Cardiac fibroblast (primary cell): Measurements from ENCODE around the gene FBXL13.
"Not testable (repeated sequence)": the region's sequence is repeated elsewhere in the genome, so short reads cannot be mapped to it uniquely, and the experiment has no call there.

Source experiments
- DNase-seq, 2 donors: peaks; one replicate each; pipeline versions ENCODE4 v3.0.0 to v3.0.0-alpha.2; 2010; ENCODE audit warnings: low read depth in 2 of 2
- H3K4me3 ChIP-seq, 2 donors: replicated peaks in 1 of 2; 1 replicate in 1 of 2; 2 replicates in 1 of 2; pipeline ENCODE4 v1.5.1; 2011; ENCODE audit warnings: low read depth in 2 of 2, low read length in 2 of 2, mild to moderate bottlenecking in 2 of 2, moderate library complexity in 1 of 2

The FBXL13 gene

DNA sequence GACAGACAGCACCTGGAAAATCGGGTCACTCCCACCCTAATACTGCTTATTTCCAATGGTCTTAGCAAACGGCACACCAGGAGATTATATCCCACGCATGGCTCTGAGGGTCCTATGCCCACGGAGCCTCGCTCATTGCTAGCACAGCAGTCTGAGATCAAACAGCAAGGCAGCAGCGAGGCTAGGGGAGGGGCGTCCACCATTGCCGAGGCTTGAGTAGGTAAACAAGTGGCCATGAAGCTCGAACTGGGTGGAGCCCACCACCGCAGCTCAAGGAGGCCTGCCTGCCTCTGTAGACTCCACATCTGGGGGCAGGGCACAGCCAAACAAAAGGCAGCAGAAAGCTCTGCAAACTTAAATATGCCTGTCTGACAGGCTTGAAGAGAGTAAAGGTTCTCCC lies 293.7 kb downstream of the FBXL13 start:
- DNase-seq, H3K4me3 ChIP-seq: not testable (repeated sequence)

DNA sequence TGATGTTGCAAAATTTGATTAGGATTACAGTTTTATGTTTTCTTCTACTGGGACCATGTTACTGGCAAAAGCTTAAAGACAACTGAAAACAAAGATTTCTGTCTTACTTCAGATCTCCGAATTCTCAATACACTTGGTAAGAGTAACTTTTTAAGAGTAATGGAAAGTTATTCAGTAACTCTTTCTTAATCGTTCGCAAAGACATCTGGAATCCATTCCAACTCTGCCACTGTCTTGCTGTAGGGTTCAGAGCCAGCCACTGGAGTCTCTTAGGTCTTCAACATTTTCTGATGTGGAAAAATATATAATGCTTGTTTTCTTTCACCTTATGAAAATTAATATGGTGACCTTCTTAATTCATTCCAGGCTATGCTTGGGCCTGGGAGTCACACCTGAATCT lies 295.9 kb downstream of the FBXL13 start:
- H3K4me3 ChIP-seq, DNase-seq: not testable (repeated sequence)

DNA sequence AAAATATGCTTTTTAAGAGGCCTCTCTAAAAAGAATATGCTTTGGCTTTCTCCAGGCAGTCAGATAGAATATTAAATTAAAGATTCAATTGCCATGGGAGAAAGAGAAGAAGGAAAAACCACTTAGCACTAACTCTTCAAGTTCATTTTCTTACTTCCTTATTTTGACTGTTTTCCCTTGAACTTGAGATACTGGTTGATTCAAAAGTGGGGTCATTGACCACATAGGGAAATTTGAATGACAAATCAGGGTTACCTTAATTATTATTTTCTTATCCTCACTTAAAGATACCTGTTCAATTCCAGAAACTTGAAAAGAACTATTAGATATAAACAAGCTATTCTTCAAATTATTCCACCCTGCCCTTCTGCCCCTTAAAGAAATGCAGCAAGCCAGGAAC lies 298.4 kb downstream of the FBXL13 start:
- DNase-seq = not testable (repeated sequence)

DNA sequence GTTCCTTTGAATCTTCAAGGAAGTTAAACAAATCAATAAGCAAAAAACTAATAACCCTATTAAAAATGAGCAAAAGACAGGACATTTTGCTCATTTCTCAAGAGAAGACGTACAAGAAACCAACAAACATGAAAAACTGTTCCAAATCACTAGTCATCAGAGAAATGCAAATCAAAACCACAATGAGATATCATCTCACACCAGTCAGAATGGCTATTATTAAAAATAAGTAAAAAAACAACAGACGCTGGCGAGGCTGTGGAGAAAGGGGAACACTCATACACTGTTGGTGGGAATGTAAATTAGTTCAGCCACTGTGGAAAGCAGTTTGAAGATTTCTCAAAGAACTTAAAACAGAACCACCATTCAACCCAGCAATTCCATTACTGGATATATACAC lies 304.1 kb downstream of the FBXL13 start:
- DNase-seq, H3K4me3 ChIP-seq: not testable (repeated sequence)

More for the DNA sequence above, 298.4 kb downstream of the FBXL13 start:
- H3K4me3 ChIP-seq = not testable (repeated sequence)

DNA sequence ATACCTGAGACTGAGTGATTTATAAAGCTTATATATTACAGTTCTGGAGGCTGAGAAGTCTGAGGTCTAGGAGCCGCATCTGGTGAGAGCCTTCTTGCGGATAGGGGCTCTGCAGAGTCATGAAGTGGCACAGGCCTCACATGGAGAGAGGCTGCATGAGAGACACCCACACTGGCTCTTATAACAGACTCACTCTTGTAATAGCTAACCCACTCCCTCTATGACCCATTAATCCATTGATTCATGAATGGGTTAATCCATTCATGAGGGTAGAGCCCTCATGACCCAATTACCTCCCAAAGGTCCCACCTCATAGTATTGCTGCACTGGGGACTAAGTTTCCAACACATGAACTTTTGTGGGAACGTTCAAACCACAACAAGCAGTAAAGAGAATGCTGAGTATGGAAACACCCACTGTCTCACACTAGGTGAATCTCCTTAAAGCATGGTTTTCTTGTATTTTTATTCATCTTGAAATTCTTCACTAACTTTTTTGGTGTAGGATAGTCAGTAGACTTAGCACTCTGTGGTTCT lies 304.9 kb downstream of the FBXL13 start:
- not testable (repeated sequence) for DNase-seq, H3K4me3 ChIP-seq

DNA sequence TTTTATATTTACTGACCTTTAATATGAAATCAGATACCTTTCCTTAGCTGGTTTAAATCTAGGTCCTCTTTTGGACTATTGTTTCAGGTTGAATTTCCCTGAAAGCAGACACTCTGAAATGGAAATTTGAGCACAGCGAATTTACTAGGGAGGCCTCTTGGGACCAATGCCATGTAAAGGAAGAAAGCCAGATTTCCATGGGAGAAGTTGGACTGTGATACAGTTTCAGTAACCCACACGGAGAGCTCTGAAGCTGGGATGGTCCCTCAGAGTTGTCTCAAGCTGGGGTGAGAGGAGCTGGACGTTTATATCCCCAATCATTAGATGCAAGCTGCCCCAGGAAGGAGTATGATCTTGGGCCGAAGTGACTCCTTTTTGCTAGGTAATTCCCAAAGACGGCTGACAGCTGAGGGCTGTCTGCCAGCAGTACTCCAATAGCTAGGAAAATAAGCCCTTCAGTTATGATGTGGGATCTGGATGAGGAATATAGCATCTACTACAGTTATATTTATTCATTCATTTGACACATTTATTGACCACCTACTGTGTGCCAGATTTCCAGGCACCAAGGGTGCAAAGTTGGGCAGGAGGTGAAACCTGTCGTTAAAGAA lies 311.2 kb downstream of the FBXL13 start:
- not testable (repeated sequence) for H3K4me3 ChIP-seq, DNase-seq
